Endothelial cell (in vitro differentiated cells): ENCODE measurements around the gene CAMK1D. TPM values are rescaled to one million over a fixed set of nuclear protein-coding genes. Genes with fewer than 3 reads are reported as not detected.

ENCODE experiments used
- DNase-seq: peaks from one replicate; pipeline ENCODE4 v3.0.0; 2021; ENCODE audit warnings: low spot score
- H3K27ac Mint-ChIP-seq: one replicate; pipeline ENCODE4 v1.8.0; 2021; ENCODE audit warnings: mixed read lengths, inconsistent platforms; ENCODE audit not compliant: unreplicated experiment
- H3K27me3 Mint-ChIP-seq: one replicate; pipeline ENCODE4 v1.8.0; 2021; ENCODE audit warnings: mild to moderate bottlenecking, moderate library complexity, mixed read lengths, inconsistent platforms; ENCODE audit not compliant: unreplicated experiment
- H3K36me3 Mint-ChIP-seq: one replicate; pipeline ENCODE4 v1.8.0; 2021; ENCODE audit warnings: mild to moderate bottlenecking, low read depth, mixed read lengths, inconsistent platforms; ENCODE audit not compliant: unreplicated experiment
- H3K4me1 Mint-ChIP-seq: one replicate; pipeline ENCODE4 v1.8.0; 2021; ENCODE audit warnings: mild to moderate bottlenecking, mixed read lengths, inconsistent platforms; ENCODE audit not compliant: unreplicated experiment
- H3K4me3 Mint-ChIP-seq: one replicate; pipeline ENCODE4 v1.8.0; 2021; ENCODE audit warnings: mild to moderate bottlenecking, mixed read lengths, inconsistent platforms; ENCODE audit not compliant: unreplicated experiment
- H3K9me3 Mint-ChIP-seq: one replicate; pipeline ENCODE4 v1.8.0; 2021; ENCODE audit warnings: mixed read lengths, inconsistent platforms; ENCODE audit not compliant: unreplicated experiment
- CTCF ChIP-seq: fragments of 200-600 bp; sonication (generic); IDR thresholded peaks from one replicate; pipeline ENCODE4 v1.5.0; 2021; ENCODE audit warnings: antibody characterized with exemption; ENCODE audit not compliant: unreplicated experiment
- total RNA-seq: library from RNA; stranded (reverse); fragmentation: NEBNext Ultra II Directional; extraction: Animal tissue kit (Norgen Biotek cat#: 25700); gene quantifications from one replicate; pipeline ENCODE4 v1.2.1, GENCODE V29; 2021; ENCODE audit not compliant: unreplicated experiment

The CAMK1D gene
- total RNA-seq, 1 donor from 2014 or later, result 4.1 TPM

- no peak for DNase-seq
- no peaks in the 10 kb centered on the region for H3K27me3 Mint-ChIP-seq
These were observed 96.5 kb downstream of the CAMK1D start for GRCh38 chr10:12445701-12446334.

GRCh38 chr10:12448340-12448728 lies 99.0 kb downstream of the CAMK1D start:
- H3K27me3 Mint-ChIP-seq, result no peaks in the 10 kb centered on the region
- H3K9me3 Mint-ChIP-seq, result no peaks in the 10 kb centered on the region
- no peak for TF ChIP-seq CTCF
- H3K4me3 Mint-ChIP-seq, result no peak overlapping the region
- no peak for DNase-seq
- no peaks in the 10 kb centered on the region for H3K4me1 Mint-ChIP-seq
- H3K27ac Mint-ChIP-seq, result no peak overlapping the region
- H3K36me3 Mint-ChIP-seq, result no peaks in the 10 kb centered on the region

More at GRCh38 chr10:12445701-12446334, 96.5 kb downstream of the CAMK1D start:
- no peaks in the 10 kb centered on the region for H3K36me3 Mint-ChIP-seq
- no peaks in the 10 kb centered on the region for H3K9me3 Mint-ChIP-seq
- no peak for TF ChIP-seq CTCF
- no peak overlapping the region for H3K4me3 Mint-ChIP-seq
- no peak overlapping the region for H3K27ac Mint-ChIP-seq
- no peaks in the 10 kb centered on the region for H3K4me1 Mint-ChIP-seq

- H3K9me3 Mint-ChIP-seq, result no peaks in the 10 kb centered on the region
- no peak overlapping the region for H3K4me3 Mint-ChIP-seq
- no peaks in the 10 kb centered on the region for H3K36me3 Mint-ChIP-seq
- H3K27ac Mint-ChIP-seq, result no peak overlapping the region
- H3K4me1 Mint-ChIP-seq, result no peaks in the 10 kb centered on the region
- no peak for DNase-seq
- no peak for TF ChIP-seq CTCF
- no peaks in the 10 kb centered on the region for H3K27me3 Mint-ChIP-seq
These were observed 99.5 kb downstream of the CAMK1D start for GRCh38 chr10:12448729-12449391.

- no peak overlapping the region for H3K4me3 Mint-ChIP-seq
- no peaks in the 10 kb centered on the region for H3K27me3 Mint-ChIP-seq
- TF ChIP-seq CTCF, result no peak
- H3K4me1 Mint-ChIP-seq, result peaks cover 5% of the 10 kb centered on the region
- no peaks in the 10 kb centered on the region for H3K9me3 Mint-ChIP-seq
- no peak for DNase-seq
- no peaks in the 10 kb centered on the region for H3K36me3 Mint-ChIP-seq
- H3K27ac Mint-ChIP-seq, result no peak overlapping the region
These were observed 106.0 kb downstream of the CAMK1D start for GRCh38 chr10:12455318-12455717.

- peaks cover 5% of the 10 kb centered on the region for H3K4me1 Mint-ChIP-seq
- H3K36me3 Mint-ChIP-seq, result no peaks in the 10 kb centered on the region
- TF ChIP-seq CTCF, result no peak
- no peak overlapping the region for H3K4me3 Mint-ChIP-seq
- no peaks in the 10 kb centered on the region for H3K9me3 Mint-ChIP-seq
- DNase-seq, result no peak
- no peaks in the 10 kb centered on the region for H3K27me3 Mint-ChIP-seq
- H3K27ac Mint-ChIP-seq, result no peak overlapping the region
These were observed 106.4 kb downstream of the CAMK1D start for GRCh38 chr10:12455766-12456165.
